ENCODE measurements around the gene IL3RA.

IL3RA gene

GRCh38 chrX:1412551-1413161, 76.1 kb downstream of the IL3RA start:
- TF ChIP-seq POLR2AphosphoS5 (IDR thresholded peaks at IDR 0.05; ENCODE audit: low read depth, low read length), result no peak
- no peak for TF ChIP-seq TAF1 (IDR thresholded peaks at IDR 0.05; ENCODE audit: borderline replicate concordance, insufficient read depth, low read length)
- TF ChIP-seq, protein P1, sequence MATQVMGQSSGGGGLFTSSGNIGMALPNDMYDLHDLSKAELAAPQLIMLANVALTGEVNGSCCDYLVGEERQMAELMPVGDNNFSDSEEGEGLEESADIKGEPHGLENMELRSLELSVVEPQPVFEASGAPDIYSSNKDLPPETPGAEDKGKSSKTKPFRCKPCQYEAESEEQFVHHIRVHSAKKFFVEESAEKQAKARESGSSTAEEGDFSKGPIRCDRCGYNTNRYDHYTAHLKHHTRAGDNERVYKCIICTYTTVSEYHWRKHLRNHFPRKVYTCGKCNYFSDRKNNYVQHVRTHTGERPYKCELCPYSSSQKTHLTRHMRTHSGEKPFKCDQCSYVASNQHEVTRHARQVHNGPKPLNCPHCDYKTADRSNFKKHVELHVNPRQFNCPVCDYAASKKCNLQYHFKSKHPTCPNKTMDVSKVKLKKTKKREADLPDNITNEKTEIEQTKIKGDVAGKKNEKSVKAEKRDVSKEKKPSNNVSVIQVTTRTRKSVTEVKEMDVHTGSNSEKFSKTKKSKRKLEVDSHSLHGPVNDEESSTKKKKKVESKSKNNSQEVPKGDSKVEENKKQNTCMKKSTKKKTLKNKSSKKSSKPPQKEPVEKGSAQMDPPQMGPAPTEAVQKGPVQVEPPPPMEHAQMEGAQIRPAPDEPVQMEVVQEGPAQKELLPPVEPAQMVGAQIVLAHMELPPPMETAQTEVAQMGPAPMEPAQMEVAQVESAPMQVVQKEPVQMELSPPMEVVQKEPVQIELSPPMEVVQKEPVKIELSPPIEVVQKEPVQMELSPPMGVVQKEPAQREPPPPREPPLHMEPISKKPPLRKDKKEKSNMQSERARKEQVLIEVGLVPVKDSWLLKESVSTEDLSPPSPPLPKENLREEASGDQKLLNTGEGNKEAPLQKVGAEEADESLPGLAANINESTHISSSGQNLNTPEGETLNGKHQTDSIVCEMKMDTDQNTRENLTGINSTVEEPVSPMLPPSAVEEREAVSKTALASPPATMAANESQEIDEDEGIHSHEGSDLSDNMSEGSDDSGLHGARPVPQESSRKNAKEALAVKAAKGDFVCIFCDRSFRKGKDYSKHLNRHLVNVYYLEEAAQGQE (IDR thresholded peaks at IDR 0.05; ENCODE audit: insufficient read depth in 1 of 2, low read depth in 2 of 2, low read length in 2 of 2), result no peak
- no peak for TF ChIP-seq FOXP2 (optimal IDR thresholded peaks at IDR 0.05; ENCODE audit: borderline replicate concordance, extremely low read depth, extremely low read length, insufficient read depth)
- TF ChIP-seq SIN3A (IDR thresholded peaks at IDR 0.05; ENCODE audit: borderline replicate concordance, insufficient read depth, low read length), result no peak

DNA sequence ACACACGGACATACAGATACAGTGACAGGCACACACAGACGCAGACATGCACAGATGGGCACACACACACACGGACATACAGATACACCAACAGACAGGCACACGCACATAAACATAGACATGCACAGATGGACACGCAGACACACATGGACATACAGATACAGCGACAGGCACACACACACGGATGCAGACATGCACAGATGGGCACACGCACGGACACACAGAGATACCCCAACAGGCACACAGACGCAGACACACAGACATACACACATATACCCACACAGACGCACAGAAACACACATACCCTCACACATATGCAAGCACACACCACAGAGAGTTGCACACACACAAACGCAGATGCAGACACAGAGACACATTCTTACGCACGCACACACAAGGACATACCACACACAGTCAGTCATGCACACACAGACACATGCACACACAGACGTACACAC, 79.8 kb downstream of the IL3RA start:
- no peak for TF ChIP-seq SIN3A (IDR thresholded peaks at IDR 0.05; ENCODE audit: borderline replicate concordance, insufficient read depth, low read length)
- TF ChIP-seq, protein P1 (IDR thresholded peaks at IDR 0.05; ENCODE audit: insufficient read depth in 1 of 2, low read depth in 2 of 2, low read length in 2 of 2), result no peak
- no peak for TF ChIP-seq FOXP2 (optimal IDR thresholded peaks at IDR 0.05; ENCODE audit: borderline replicate concordance, extremely low read depth, extremely low read length, insufficient read depth)
- TF ChIP-seq TAF1 (IDR thresholded peaks at IDR 0.05; ENCODE audit: borderline replicate concordance, insufficient read depth, low read length), result no peak
- TF ChIP-seq POLR2AphosphoS5 (IDR thresholded peaks at IDR 0.05; ENCODE audit: low read depth, low read length), result no peak

GRCh38 chrX:1416965-1417760, 80.6 kb downstream of the IL3RA start:
- TF ChIP-seq TAF1 (IDR thresholded peaks at IDR 0.05; ENCODE audit: borderline replicate concordance, insufficient read depth, low read length) (no peak), POLR2AphosphoS5 (IDR thresholded peaks at IDR 0.05; ENCODE audit: low read depth, low read length) (peak; percentile 37; the same call in 1 of the 2 replicates), SIN3A (IDR thresholded peaks at IDR 0.05; ENCODE audit: borderline replicate concordance, insufficient read depth, low read length) (no peak)

DNA sequence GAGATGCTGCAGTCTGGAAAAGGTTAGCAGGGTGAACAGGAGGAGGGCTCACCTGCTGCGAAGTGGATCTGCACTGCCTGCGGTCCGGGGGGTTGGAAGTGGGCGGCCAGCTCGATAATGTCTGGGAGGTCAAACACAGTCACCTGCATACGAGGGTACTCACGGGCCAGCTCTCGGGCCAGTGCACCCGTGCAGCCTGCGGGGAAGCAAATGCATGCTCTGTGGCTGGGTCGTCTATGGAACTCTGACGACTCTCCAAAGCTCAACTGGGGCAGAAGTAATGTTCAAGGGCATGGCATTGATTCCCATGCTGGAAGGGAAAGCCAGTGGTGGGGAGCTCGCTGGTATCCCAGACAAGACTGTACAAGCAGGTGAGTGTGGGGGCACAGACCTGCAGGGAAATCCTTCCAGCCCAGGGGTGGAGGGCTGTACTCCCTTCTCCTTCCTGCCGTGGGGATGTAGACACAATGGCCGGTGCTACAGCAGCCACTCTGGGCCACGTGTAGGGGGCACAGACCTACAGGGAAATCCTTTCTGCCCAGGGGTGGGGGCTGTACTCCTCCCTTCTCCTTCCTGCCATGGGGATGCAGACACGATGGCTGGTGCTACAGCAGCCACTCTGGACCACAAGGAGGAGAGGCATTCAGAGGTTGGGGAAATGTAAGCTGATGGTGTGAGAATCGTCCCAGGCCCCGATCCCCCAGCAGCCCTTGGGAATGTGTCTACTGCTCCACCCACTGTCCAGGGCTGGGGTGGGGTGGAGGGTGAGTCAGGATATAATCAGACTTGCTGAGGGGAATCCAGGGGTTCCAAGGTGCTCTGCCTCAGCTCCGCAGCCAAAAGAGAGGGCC, 81.6 kb downstream of the IL3RA start:
- TF ChIP-seq TAF1 (IDR thresholded peaks at IDR 0.05; ENCODE audit: borderline replicate concordance, insufficient read depth, low read length) (no peak), POLR2AphosphoS5 (IDR thresholded peaks at IDR 0.05; ENCODE audit: low read depth, low read length) (no peak), FOXP2 (optimal IDR thresholded peaks at IDR 0.05; ENCODE audit: borderline replicate concordance, extremely low read depth, extremely low read length, insufficient read depth) (no peak), SIN3A (IDR thresholded peaks at IDR 0.05; ENCODE audit: borderline replicate concordance, insufficient read depth, low read length) (no peak)
- TF ChIP-seq, protein P1 (IDR thresholded peaks at IDR 0.05; ENCODE audit: insufficient read depth in 1 of 2, low read depth in 2 of 2, low read length in 2 of 2), result no peak

DNA sequence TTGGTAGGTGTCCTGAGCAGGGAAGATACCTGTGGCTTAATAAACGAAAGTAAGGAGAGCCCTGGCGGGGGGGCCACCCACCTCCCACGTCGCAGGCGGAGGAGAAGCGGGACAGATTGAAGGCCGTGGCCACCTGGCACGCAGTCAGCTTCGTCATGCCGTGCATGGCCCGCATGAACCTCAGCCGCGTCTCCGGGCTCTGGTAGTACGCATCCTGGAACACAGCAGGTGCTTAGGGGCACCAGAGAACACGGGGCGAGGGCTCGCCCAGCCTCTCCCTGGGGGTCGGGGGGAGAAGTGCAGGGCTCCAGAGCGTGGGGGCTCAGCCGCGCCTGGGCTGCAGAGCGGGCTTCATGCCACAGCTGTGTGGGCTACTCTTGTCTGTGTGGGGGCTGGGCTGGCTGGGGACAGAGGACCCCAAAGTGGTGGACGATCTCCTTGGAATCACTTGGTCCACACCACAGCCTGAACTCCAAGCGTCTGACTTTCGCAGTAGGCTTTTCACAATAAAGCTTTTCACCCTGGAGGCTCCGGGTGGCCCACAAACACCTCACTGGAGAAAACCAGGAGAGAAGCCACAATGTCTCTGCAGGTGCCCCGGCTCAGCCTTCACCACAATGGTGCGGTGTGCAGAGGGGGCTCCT, 82.4 kb downstream of the IL3RA start:
- TF ChIP-seq POLR2AphosphoS5 (IDR thresholded peaks at IDR 0.05; ENCODE audit: low read depth, low read length), result peak; percentile 58; the same call in 1 of the 2 replicates
- no peak for TF ChIP-seq FOXP2 (optimal IDR thresholded peaks at IDR 0.05; ENCODE audit: borderline replicate concordance, extremely low read depth, extremely low read length, insufficient read depth)

Measured in PFSK-1 (cell line).